Brain microvascular endothelial cell (primary cell): ENCODE results near the gene VN1R5.
"Not testable (repeated sequence)": the region's sequence is repeated elsewhere in the genome, so short reads cannot be mapped to it uniquely, and the experiment has no call there.

ENCODE experiments used
- DNase-seq: peaks from one replicate; pipeline ENCODE4 v3.0.0-alpha.2; 2020
- H3K27ac ChIP-seq: fragments of 250-450 bp; sonication (Bioruptor Pico); 2 replicates; pipeline ENCODE4 v1.5.1; 2020; ENCODE audit warnings: mild to moderate bottlenecking, moderate library complexity
- H3K27me3 ChIP-seq: fragments of 250-450 bp; sonication (Bioruptor Pico); replicated peaks from 2 replicates; pipeline ENCODE4 v1.5.1; 2020; ENCODE audit warnings: mild to moderate bottlenecking
- H3K36me3 ChIP-seq: fragments of 250-450 bp; sonication (Bioruptor Pico); replicated peaks from 2 replicates; pipeline ENCODE4 v1.5.1; 2020; ENCODE audit warnings: mild to moderate bottlenecking
- H3K4me3 ChIP-seq: 2 replicates; pipeline ENCODE4 v1.5.1; 2011; ENCODE audit warnings: low read depth, mild to moderate bottlenecking, control low read depth, low read length, moderate library complexity
- in situ Hi-C: cut with HindIII; loops from 2 replicates; pipeline ENCODE4 v1.10.0; 2017; ENCODE audit warnings: low sequenced_read_pairs, low pct_ligation_motif_present
- TF ChIP-seq, protein P1 (sequence below): IDR thresholded peaks from 2 replicates; pipeline ENCODE4 v1.5.1; 2011; ENCODE audit warnings: low read depth, mild to moderate bottlenecking, moderate library complexity, low read length, control low read depth, inconsistent platforms; ENCODE audit errors: missing control alignments

The VN1R5 gene

DNA sequence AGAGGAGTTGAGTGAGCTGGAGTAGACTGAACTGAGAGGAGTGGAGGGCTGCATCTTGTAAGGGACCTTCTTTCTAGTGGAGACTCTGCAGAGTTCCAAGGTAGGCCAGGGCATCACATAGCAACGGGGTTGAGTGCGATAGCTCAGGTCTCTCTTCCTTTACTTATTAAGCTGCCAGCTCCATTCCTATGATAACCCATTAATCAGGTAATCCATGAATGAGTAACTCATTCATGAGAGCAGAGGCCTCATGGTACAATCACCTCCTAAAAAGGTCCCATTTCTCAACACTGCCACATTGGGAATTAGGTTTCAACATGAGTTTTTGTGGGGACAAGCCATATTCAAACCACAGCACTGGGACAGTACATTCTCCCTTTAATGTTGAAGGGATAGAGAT is 21.3 kb downstream of the VN1R5 start:
- DNase-seq = no peak
- Histone ChIP-seq H3K27me3 (no peaks in the 10 kb centered on the region), H3K36me3 (no peaks in the 10 kb centered on the region), H3K27ac (no peak overlapping the region), H3K4me3 (no peak overlapping the region)
- in situ Hi-C loops = no loop called here
- TF ChIP-seq, protein P1, sequence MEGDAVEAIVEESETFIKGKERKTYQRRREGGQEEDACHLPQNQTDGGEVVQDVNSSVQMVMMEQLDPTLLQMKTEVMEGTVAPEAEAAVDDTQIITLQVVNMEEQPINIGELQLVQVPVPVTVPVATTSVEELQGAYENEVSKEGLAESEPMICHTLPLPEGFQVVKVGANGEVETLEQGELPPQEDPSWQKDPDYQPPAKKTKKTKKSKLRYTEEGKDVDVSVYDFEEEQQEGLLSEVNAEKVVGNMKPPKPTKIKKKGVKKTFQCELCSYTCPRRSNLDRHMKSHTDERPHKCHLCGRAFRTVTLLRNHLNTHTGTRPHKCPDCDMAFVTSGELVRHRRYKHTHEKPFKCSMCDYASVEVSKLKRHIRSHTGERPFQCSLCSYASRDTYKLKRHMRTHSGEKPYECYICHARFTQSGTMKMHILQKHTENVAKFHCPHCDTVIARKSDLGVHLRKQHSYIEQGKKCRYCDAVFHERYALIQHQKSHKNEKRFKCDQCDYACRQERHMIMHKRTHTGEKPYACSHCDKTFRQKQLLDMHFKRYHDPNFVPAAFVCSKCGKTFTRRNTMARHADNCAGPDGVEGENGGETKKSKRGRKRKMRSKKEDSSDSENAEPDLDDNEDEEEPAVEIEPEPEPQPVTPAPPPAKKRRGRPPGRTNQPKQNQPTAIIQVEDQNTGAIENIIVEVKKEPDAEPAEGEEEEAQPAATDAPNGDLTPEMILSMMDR = no peak

DNA sequence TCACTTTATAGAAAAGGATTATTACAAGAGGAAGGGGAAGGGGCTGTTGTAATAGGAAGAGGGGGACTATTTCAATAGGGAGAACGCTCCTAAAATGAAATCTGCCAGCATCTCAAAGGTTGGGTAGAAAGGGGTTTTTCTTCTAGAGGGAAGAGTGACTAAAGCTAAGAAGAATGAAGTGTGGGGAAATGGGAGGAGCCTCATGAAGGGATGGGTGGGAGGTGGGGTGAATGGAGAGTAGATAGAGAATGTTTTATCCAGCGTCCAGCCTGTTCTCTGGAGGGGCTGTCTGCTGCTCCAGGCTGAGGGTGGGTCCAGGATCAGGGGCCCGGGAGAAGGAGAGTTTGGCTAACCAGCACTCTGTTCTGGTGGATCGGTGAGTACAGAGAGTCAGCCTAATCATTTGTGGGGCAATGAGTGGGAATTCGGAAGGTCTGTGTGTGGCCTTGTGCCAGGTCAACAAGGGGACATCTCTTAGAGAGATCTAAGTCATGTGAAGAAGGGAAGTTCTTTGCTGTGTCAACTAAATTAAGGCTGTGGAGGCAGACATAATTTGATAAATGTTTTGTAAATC is 25.2 kb downstream of the VN1R5 start:
- Histone ChIP-seq H3K4me3 (no peak overlapping the region), H3K27me3 (no peaks in the 10 kb centered on the region), H3K36me3 (no peaks in the 10 kb centered on the region), H3K27ac (no peak overlapping the region)
- in situ Hi-C loops = no loop called here
- TF ChIP-seq, protein P1 = no peak
- no peak for DNase-seq

DNA sequence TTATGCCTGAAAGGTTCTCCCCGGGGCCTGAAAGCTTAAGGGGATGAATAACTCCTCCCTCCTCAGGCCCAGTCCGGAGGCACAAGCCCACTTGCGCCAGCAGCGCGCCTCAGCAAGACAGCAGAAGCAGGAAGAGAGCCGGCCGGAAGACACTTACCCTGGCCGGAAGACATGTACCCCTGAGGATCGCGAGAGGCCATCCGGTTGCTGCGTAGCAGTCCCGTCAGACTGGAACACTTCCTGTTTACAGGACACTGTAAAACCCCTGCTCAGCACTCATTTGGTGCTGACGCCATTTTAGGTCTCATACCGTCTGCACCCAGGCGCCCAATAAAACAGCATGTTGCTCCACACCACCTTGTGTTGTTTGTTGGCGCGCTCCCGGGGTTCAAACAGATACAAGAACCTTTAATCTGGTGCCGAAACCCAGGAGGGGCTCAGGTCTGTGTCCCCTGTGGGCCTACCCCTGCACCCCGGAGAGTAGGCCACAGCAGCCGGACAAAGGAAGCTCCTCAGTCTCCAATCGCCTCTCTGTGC is 30.3 kb downstream of the VN1R5 start:
- Histone ChIP-seq H3K36me3 (no peaks in the 10 kb centered on the region), H3K4me3 (no peak overlapping the region), H3K27me3 (no peaks in the 10 kb centered on the region), H3K27ac (no peak overlapping the region)
- TF ChIP-seq, protein P1 = no peak
- in situ Hi-C loops = no loop called here
- DNase-seq = no peak

DNA sequence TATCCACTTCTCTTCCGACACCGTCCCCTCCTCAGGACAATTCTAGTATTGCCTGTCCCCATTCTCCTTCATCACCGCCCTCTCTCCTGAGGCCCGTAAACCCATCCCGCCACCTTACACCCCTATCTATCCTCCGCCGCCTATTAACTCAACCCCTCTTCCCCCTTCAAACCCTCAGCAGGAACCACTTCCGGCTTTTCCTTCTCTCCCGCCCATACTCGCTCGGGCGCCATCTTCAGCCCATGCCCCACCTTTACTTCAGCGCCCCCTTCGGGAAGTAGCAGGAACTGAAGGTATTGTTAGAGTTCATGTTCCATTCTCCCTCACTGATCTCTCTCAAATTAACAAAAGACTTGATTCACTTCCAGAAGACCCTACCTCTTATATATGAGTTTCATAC is 31.6 kb downstream of the VN1R5 start:
- no peak for DNase-seq
- Histone ChIP-seq H3K27ac (no peak overlapping the region), H3K36me3 (no peaks in the 10 kb centered on the region), H3K27me3 (no peaks in the 10 kb centered on the region), H3K4me3 (no peak overlapping the region)
- TF ChIP-seq, protein P1 = peak; percentile 5
- in situ Hi-C loops = no loop called here

DNA sequence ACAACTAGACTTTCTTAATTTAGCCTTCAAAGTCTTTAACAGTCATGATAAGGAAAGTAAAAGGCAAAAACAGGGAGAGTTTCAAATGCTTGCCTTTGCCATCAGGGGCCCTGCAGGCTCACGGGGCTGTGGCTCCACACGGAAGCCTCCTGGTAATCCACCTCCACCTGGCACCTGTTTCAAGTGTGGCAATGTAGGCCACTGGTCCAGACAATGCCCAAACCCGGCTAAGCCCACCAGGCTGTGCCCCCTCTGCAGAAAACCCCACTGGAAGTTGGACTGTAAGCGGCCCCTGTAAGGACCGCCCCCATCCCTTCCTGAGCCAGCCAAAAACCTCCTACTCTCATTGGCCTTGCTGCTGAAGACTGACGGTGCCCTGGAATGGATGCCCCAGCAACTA is 32.5 kb downstream of the VN1R5 start:
- TF ChIP-seq, protein P1 = no peak
- Histone ChIP-seq H3K27ac (no peak overlapping the region), H3K4me3 (no peak overlapping the region), H3K36me3 (no peaks in the 10 kb centered on the region), H3K27me3 (no peaks in the 10 kb centered on the region)
- DNase-seq = no peak
- in situ Hi-C loops = no loop called here

DNA sequence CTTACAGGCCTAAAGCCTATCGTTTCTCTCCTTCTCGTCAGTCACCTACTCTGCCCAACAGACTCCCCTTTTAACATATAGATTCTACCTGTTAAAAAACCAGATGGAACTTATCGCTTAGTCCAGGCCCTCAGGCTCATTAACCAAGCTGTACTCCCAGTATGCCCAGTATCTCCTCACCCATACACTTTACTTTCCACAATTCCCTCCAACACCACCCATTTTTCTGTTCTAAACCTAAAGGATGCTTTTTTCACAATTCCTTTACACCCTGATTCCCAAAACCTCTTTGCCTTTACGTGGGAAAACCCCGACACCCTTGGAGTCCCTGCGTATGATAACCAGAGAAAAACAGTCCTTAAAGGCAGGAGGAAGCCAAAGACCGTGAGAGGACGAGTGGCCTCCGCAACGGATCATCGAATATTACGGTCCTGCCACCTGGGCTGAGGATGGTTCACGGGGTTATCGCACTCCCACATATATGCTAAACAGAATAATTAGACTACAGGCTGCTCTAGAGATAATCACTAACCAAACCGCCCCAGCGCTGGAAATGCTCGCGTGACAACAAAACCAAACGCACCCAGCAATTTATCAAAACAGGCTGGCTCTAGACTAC is 33.5 kb downstream of the VN1R5 start:
- H3K4me3 ChIP-seq, in situ Hi-C loops, H3K27ac ChIP-seq, H3K36me3 ChIP-seq, H3K27me3 ChIP-seq, DNase-seq: not testable (repeated sequence)
